HFFc6 (cell line): Measurements from ENCODE around the gene NDUFA13. TPM values are rescaled to one million over a fixed set of nuclear protein-coding genes. Genes with fewer than 3 reads are reported as not detected.

Experiments used
- DNase-seq: peaks from one replicate; pipeline ENCODE4 v3.0.0-alpha.2; 2018
- H3K27ac Mint-ChIP-seq: 2 replicates; pipeline ENCODE4 v1.8.0; 2020; ENCODE audit warnings: mild to moderate bottlenecking, mixed read lengths
- H3K27me3 Mint-ChIP-seq: 2 replicates; pipeline ENCODE4 v1.8.0; 2021; ENCODE audit warnings: mild to moderate bottlenecking, moderate library complexity, mixed read lengths; ENCODE audit not compliant: insufficient read depth
- H3K36me3 Mint-ChIP-seq: 2 replicates; pipeline ENCODE4 v1.8.0; 2021; ENCODE audit warnings: low read depth, mixed read lengths
- H3K4me1 Mint-ChIP-seq: 2 replicates; pipeline ENCODE4 v1.8.0; 2020; ENCODE audit warnings: low read depth, mixed read lengths
- H3K4me3 Mint-ChIP-seq: 2 replicates; pipeline ENCODE4 v1.8.0; 2020; ENCODE audit warnings: mild to moderate bottlenecking, moderate library complexity, mixed read lengths
- H3K9me3 Mint-ChIP-seq: 2 replicates; pipeline ENCODE4 v1.8.0; 2020; ENCODE audit warnings: mild to moderate bottlenecking, mixed read lengths
- CTCF ChIP-seq: fragments of 200-600 bp; sonication (generic); IDR thresholded peaks from 2 replicates; pipeline ENCODE4 v1.5.0; 2021; ENCODE audit warnings: antibody characterized with exemption, mild to moderate bottlenecking
- total RNA-seq, 6 experiments: library from RNA; stranded (reverse); fragmentation: NEBNext Ultra II Directional; extraction: Animal tissue kit (Norgen Biotek cat#: 25700); gene quantifications; 2 replicates in 1 of 6; 3 replicates in 5 of 6; pipeline ENCODE4 v1.2.3, GENCODE V29; 2021

NDUFA13 gene
- total RNA-seq, 6 experiments from 2014 or later = 266 to 393 (median 323) TPM

- Mint-ChIP-seq H3K9me3 (no peaks in the 10 kb centered on the region), H3K27me3 (no peaks in the 10 kb centered on the region), H3K4me3 (no peak overlapping the region), H3K36me3 (peaks cover 15% of the 10 kb centered on the region), H3K4me1 (no peaks in the 10 kb centered on the region), H3K27ac (no peak overlapping the region)
- no peak for TF ChIP-seq CTCF
- no peak for DNase-seq
Measured at GRCh38 chr19:19502281-19502680, 13.7 kb upstream of the NDUFA13 start.

- DNase-seq = no peak
- H3K9me3 Mint-ChIP-seq = no peaks in the 10 kb centered on the region
Measured at GRCh38 chr19:19502808-19503602, 13.0 kb upstream of the NDUFA13 start.

DNA sequence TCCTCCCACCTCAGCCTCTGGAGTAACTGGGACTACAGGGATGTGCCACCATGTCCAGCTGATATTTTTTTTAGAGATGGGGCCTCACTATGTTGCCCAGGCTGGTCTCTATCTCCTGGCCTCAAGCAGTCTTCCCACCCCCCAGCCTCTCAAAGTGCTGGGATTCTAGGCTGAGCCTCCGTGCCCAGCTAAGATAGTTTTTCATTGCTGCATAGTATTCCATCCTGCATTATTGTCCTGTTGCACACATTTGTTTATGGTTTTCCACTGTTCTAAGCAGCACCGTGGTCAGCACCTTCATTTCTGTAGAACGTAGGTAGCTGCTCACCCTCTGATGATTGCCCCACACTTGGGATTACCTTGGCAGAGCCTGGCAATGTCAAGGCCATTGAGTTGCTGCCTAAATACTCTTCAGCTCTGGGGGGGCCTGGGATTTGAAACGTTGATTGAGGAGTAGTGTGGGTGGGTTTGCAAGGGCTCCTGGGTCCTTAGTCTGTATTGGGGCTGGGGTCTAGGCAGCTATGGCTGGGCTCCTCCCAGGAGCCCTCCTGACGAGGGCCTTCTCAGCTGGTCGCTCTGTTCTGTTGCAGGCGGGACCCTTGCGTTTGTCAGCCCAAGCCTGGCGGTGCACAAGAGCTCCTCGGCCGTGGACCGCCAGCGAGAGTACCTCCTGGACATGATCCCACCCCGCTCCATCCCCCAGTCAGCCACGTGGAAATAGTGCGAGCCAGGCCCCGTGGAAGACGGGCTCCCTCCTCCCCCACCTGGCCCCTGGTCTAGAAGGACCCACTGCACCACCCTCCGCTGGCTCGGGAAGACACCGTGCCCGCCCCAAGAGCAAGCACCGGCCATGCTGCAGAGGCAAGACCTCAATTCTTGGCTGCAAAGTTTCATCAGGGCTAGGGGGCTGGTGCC lies 11.0 kb upstream of the NDUFA13 start:
- Mint-ChIP-seq H3K9me3 (no peaks in the 10 kb centered on the region), H3K36me3 (peaks cover 25% of the 10 kb centered on the region), H3K4me1 (no peaks in the 10 kb centered on the region), H3K27ac (no peak overlapping the region), H3K27me3 (peaks cover 3% of the 10 kb centered on the region), H3K4me3 (no peak overlapping the region)
- TF ChIP-seq CTCF = no peak
- no peak for DNase-seq

More at GRCh38 chr19:19502808-19503602, 13.0 kb upstream of the NDUFA13 start:
- peaks cover 19% of the 10 kb centered on the region for H3K36me3 Mint-ChIP-seq
- no peak overlapping the region for H3K4me3 Mint-ChIP-seq
- TF ChIP-seq CTCF = no peak
- peaks cover 3% of the 10 kb centered on the region for H3K27me3 Mint-ChIP-seq
- no peaks in the 10 kb centered on the region for H3K4me1 Mint-ChIP-seq
- H3K27ac Mint-ChIP-seq = no peak overlapping the region; the same call in 1 of the 2 replicates

DNA sequence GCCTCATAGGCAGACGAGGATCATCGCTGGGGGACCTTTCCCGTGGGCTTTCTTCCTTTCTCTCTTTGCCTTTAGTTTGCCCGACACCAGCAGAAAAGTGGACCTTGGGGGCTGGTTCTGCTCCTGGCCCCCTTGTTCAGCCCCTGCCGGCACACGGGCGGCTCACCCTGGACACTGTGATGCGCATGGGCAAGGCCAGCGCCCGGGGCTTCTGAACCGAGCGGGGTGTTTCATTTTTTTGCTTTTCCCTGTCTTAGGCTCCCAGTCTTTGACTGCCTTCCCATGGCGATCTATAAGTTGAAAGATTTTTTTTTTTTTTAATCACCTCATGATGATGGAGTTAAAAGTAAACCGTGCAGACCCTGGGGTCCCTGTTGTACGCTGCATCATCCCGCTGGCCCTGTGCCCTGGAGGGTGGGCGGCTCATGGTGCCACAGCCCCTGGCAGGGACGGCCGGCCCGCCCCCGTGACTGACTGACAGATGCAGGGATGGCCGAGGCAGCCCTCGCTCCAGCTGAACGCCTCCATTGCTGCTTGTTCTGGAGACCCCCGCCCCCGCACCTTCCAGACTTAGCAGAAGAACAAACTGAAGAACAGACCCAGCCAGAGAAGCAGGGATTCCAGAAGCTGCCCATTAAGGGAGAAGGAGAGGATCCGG lies 10.2 kb upstream of the NDUFA13 start:
- Mint-ChIP-seq H3K27ac (no peak overlapping the region), H3K9me3 (no peaks in the 10 kb centered on the region), H3K4me1 (no peaks in the 10 kb centered on the region), H3K36me3 (peaks cover 24% of the 10 kb centered on the region), H3K27me3 (peaks cover 3% of the 10 kb centered on the region), H3K4me3 (no peak overlapping the region)
- DNase-seq = no peak
- no peak for TF ChIP-seq CTCF

DNA sequence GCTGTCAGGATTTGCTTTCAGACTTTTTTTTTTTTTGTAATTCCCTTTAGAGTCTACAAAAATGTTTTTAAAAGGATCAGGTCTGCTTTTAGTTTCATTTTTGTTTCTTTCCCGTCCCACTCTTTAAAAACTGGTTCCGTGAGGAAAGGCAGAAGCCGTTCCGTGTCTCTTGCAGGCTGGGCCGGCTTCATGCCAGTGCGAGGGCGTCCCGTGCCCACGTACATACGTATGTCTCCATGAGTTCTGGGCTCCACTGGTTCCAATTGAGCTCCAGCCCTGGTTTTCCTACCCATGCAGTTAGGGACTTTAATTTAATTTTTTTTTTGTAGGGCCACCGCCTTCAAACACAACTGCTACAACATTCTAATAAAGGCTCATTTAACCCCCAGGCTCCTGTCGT lies 9.4 kb upstream of the NDUFA13 start:
- DNase-seq = no peak
- no peaks in the 10 kb centered on the region for H3K4me1 Mint-ChIP-seq
- no peak for TF ChIP-seq CTCF
- peaks cover 21% of the 10 kb centered on the region for H3K36me3 Mint-ChIP-seq
- no peak overlapping the region; the same call in 1 of the 2 replicates for H3K4me3 Mint-ChIP-seq
- peaks cover 3% of the 10 kb centered on the region for H3K27me3 Mint-ChIP-seq
- H3K9me3 Mint-ChIP-seq = no peaks in the 10 kb centered on the region
- no peak overlapping the region for H3K27ac Mint-ChIP-seq
